PC-3 (cell line): Measurements from ENCODE around the gene ULBP1.

Experiments used
- EZH2 ChIP-seq: fragments of 300-600 bp; sonication (generic); IDR thresholded peaks from one replicate; pipeline ENCODE4 v1.6.1; 2017; ENCODE audit warnings: antibody characterized with exemption, mild to moderate bottlenecking, low read length; ENCODE audit not compliant: unreplicated experiment
- EZH2phosphoT487 ChIP-seq: fragments of 300-600 bp; sonication (generic); IDR thresholded peaks from 2 replicates; pipeline ENCODE4 v1.6.1; 2018; ENCODE audit warnings: mild to moderate bottlenecking, antibody characterized with exemption, low read length, borderline replicate concordance
- TF ChIP-seq, protein P1 (sequence below): fragments of 300-600 bp; sonication (generic); conservative IDR thresholded peaks from 2 replicates; pipeline ENCODE4 v1.5.1; 2017; ENCODE audit warnings: antibody characterized with exemption, low read depth, mild to moderate bottlenecking, low read length

DNA sequence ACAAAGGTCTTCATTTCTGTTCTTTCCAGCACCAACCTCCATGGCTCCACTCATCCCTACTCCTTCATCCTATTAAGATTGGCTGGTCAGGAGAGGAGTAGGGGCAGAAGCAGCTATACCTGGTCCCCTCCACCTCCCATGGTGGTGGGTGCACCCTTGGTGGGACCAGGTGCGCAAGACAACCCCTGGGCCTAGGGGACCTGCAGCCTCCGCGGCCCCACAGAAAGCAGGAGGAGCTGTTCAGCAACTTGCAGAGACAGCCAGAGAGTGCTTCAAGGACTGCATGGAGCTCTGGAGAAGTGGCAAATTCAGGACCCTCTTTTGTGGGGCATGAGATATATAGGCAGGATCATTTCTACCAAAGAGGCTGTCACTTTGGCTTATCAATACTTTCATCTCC, 12.1 kb upstream of the ULBP1 start:
- no peak for TF ChIP-seq EZH2phosphoT487
- TF ChIP-seq, protein P1, sequence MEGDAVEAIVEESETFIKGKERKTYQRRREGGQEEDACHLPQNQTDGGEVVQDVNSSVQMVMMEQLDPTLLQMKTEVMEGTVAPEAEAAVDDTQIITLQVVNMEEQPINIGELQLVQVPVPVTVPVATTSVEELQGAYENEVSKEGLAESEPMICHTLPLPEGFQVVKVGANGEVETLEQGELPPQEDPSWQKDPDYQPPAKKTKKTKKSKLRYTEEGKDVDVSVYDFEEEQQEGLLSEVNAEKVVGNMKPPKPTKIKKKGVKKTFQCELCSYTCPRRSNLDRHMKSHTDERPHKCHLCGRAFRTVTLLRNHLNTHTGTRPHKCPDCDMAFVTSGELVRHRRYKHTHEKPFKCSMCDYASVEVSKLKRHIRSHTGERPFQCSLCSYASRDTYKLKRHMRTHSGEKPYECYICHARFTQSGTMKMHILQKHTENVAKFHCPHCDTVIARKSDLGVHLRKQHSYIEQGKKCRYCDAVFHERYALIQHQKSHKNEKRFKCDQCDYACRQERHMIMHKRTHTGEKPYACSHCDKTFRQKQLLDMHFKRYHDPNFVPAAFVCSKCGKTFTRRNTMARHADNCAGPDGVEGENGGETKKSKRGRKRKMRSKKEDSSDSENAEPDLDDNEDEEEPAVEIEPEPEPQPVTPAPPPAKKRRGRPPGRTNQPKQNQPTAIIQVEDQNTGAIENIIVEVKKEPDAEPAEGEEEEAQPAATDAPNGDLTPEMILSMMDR = no peak
- TF ChIP-seq EZH2 = no peak
